SU-DHL-6 (cell line): ENCODE measurements around the gene NUTM2G.
"Not testable (repeated sequence)": the region's sequence is repeated elsewhere in the genome, so short reads cannot be mapped to it uniquely, and the experiment has no call there.

Experiments used
- EZH2phosphoT487 ChIP-seq: fragments of 200-600 bp; sonication (generic), shearing (Covaris generic); conservative IDR thresholded peaks from 2 replicates; pipeline ENCODE4 v1.6.1; 2018; ENCODE audit warnings: mild to moderate bottlenecking, antibody characterized with exemption, low read length, moderate library complexity, mixed read lengths
- TF ChIP-seq, protein P1 (sequence below): fragments of 200-600 bp; sonication (generic); IDR thresholded peaks from one replicate; pipeline ENCODE4 v1.5.1; 2017; ENCODE audit warnings: antibody characterized with exemption, mild to moderate bottlenecking, low read length, moderate library complexity; ENCODE audit not compliant: insufficient read depth, poor library complexity, severe bottlenecking

DNA sequence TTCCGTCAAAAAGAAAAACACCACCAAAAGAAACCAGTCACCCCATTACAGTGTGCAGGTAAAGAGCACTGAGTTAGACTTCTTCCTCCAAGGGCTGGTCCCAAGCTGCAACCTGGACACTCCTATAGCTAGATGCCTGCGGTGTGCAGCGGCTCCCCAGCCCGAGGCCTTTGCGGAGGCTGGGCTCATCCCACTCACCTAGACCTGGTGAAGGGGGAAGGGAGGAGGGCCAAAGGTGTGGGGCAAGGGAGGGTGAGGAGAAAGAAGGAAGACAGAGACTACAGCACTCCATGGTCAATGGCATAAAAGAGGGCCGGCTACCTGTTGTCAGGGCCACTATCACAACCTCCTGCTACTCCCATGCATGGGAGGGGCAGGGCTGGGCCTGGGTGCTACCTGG, 12.1 kb upstream of the NUTM2G start:
- TF ChIP-seq, protein P1, sequence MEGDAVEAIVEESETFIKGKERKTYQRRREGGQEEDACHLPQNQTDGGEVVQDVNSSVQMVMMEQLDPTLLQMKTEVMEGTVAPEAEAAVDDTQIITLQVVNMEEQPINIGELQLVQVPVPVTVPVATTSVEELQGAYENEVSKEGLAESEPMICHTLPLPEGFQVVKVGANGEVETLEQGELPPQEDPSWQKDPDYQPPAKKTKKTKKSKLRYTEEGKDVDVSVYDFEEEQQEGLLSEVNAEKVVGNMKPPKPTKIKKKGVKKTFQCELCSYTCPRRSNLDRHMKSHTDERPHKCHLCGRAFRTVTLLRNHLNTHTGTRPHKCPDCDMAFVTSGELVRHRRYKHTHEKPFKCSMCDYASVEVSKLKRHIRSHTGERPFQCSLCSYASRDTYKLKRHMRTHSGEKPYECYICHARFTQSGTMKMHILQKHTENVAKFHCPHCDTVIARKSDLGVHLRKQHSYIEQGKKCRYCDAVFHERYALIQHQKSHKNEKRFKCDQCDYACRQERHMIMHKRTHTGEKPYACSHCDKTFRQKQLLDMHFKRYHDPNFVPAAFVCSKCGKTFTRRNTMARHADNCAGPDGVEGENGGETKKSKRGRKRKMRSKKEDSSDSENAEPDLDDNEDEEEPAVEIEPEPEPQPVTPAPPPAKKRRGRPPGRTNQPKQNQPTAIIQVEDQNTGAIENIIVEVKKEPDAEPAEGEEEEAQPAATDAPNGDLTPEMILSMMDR = not testable (repeated sequence)
- TF ChIP-seq EZH2phosphoT487 = not testable (repeated sequence)
